ENCODE results near the gene EIF5A. TPM values are rescaled to one million over a fixed set of nuclear protein-coding genes. Genes with fewer than 3 reads are reported as not detected.
"Not testable (repeated sequence)": the region's sequence is repeated elsewhere in the genome, so short reads cannot be mapped to it uniquely, and the experiment has no call there.

The EIF5A gene
- total and polyA plus RNA-seq, 2 experiments from 2014 or later, result 267 to 693 TPM

DNA sequence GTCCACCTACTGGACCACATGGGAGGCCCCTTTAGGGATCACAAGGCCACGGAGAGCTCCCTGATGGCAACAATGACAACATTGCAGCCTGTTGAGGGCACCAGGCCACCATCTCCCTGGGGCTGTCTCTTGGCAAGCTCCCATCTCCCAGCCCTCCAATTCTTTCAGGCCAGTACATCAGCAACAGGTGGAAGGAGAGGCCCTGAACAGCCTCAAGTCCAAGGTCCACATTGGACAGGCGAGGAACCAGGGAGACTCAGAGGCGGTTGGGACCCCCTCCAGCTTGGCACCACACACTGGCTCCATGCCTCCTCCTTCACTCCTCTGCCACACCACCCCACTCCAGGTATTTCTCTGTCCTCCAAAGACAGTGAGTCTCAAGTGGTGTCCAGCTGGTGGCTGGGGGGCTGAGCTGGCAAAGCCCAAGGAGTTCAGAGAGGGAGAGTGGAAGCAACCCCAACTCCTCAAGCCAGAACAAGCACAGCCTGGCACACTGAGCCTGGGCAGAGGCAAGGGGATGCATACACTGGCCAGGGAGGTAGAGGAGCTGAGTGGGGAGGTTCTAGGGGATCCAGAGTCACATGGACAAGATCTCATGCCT is 27.6 kb downstream of the EIF5A start:
- H3K4me3 ChIP-seq, result no peak overlapping the region
- H3K79me2 ChIP-seq, result no peaks in the 10 kb centered on the region
- no peak overlapping the region for H2AFZ ChIP-seq
- DNase-seq (ENCODE audit: low spot score), result no peak
- H3K4me1 ChIP-seq (ENCODE audit: insufficient read depth), result peaks cover 4% of the 10 kb centered on the region
- no peaks in the 10 kb centered on the region for H3K36me3 ChIP-seq (replicated peaks; ENCODE audit: insufficient read depth, low read depth)
- H3K9me3 ChIP-seq (ENCODE audit: low read depth), result no peaks in the 10 kb centered on the region
- 87% methylated on average over 3 of the region's 3 CpGs for WGBS (ENCODE audit: low lambda C conversion rate, missing lambda C conversion rate)
- H4K20me1 ChIP-seq (ENCODE audit: insufficient read depth, poor library complexity, severe bottlenecking), result no peaks in the 10 kb centered on the region
- no peaks in the 10 kb centered on the region for H3K9me2 ChIP-seq (replicated peaks; ENCODE audit: insufficient read depth)
- no peak overlapping the region for H3K4me2 ChIP-seq
- no peak for TF ChIP-seq EZH2phosphoT487 (IDR thresholded peaks at IDR 0.05; ENCODE audit: low read depth, severe bottlenecking, unreplicated experiment)
- TF ChIP-seq, protein P1, sequence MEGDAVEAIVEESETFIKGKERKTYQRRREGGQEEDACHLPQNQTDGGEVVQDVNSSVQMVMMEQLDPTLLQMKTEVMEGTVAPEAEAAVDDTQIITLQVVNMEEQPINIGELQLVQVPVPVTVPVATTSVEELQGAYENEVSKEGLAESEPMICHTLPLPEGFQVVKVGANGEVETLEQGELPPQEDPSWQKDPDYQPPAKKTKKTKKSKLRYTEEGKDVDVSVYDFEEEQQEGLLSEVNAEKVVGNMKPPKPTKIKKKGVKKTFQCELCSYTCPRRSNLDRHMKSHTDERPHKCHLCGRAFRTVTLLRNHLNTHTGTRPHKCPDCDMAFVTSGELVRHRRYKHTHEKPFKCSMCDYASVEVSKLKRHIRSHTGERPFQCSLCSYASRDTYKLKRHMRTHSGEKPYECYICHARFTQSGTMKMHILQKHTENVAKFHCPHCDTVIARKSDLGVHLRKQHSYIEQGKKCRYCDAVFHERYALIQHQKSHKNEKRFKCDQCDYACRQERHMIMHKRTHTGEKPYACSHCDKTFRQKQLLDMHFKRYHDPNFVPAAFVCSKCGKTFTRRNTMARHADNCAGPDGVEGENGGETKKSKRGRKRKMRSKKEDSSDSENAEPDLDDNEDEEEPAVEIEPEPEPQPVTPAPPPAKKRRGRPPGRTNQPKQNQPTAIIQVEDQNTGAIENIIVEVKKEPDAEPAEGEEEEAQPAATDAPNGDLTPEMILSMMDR (IDR thresholded peaks at IDR 0.05; ENCODE audit: poor library complexity), result no peak
- no peak for TF ChIP-seq EZH2 (IDR thresholded peaks at IDR 0.05; ENCODE audit: borderline replicate concordance)
- no peaks in the 10 kb centered on the region for H3K27me3 ChIP-seq
- H3K27ac ChIP-seq, result no peak overlapping the region

- H3K4me3 ChIP-seq; H3K9me3 ChIP-seq (ENCODE audit: low read depth); H3K27ac ChIP-seq; H4K20me1 ChIP-seq (ENCODE audit: insufficient read depth, poor library complexity, severe bottlenecking); H3K9me2 ChIP-seq (replicated peaks; ENCODE audit: insufficient read depth); H3K27me3 ChIP-seq; H3K4me1 ChIP-seq (ENCODE audit: insufficient read depth); H3K79me2 ChIP-seq; DNase-seq (ENCODE audit: low spot score); H3K36me3 ChIP-seq (replicated peaks; ENCODE audit: insufficient read depth, low read depth); H2AFZ ChIP-seq; H3K4me2 ChIP-seq: not testable (repeated sequence)
- WGBS (ENCODE audit: low lambda C conversion rate, missing lambda C conversion rate), result 93% methylated on average over 13 of the region's 13 CpGs
Observed at GRCh38 chr17:7335765-7336164, 28.3 kb downstream of the EIF5A start.

DNA sequence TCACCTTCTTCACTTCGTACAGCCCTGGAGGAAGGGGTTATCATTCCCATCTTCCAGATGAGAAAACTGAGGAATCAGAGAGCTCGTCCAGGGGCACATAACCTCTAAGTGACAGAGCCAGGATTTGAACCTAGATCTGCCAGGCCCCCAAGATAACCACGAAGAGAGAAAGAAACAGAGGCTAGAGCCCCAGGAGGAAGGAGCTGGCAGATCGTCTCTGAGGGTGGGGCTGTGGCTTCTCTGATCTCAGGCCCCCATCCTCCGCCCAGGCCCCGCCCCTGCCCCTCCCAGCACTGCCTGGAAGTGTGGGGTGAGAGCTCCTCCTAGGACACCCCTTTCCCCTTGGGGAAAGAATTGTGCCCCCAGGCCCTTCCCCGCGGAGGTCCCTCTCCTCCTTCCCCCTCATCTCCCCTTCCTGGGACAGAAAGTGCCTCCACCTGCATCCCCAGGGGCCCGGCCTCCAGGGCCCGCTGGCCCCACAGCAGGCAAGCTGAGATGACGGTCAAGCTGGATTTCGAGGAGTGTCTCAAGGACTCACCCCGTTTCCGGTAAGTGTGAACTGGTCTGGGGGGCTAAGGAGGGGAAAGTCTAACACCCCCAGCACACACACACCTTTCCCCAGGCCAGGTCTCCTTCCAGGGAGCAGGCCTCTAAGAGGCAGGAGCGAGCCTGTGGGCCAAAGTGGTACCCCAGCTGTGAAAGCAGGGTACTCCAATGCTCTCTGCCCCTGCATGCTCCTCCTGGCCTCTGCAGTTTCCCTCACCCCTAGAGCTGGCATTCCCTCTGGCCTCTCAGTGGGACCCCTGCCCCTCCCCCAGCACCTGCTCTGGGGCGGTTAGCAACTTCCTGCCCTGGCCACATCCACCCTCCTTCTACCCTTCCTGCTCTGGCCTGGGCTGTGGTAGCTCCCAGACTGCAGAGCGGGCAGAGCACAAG is 29.1 kb downstream of the EIF5A start, which contains the start of gene ACAP1:
Gene ACAP1, plus strand, starts transcription at position 290 of the 936 bp plus-strand sequence. Its CDS starts 206 bp downstream, at position 496.
- H3K36me3 ChIP-seq (replicated peaks; ENCODE audit: insufficient read depth, low read depth), result no peaks in the 10 kb centered on the region
- TF ChIP-seq EZH2phosphoT487 (IDR thresholded peaks at IDR 0.05; ENCODE audit: low read depth, severe bottlenecking, unreplicated experiment), result no peak
- no peak within 1 kb of the TSS for H3K4me3 ChIP-seq
- no peaks in the 10 kb centered on the region for H3K27me3 ChIP-seq
- no peak within 1 kb of the TSS for H2AFZ ChIP-seq
- H3K79me2 ChIP-seq, result no peaks in the 10 kb centered on the region
- H4K20me1 ChIP-seq (ENCODE audit: insufficient read depth, poor library complexity, severe bottlenecking), result no peaks in the 10 kb centered on the region
- no peak within 1 kb of the TSS for H3K27ac ChIP-seq
- H3K9me2 ChIP-seq (replicated peaks; ENCODE audit: insufficient read depth), result no peaks in the 10 kb centered on the region
- H3K4me1 ChIP-seq (ENCODE audit: insufficient read depth), result no peaks in the 10 kb centered on the region
- no peak for DNase-seq (ENCODE audit: low spot score)
- H3K4me2 ChIP-seq, result no peak within 1 kb of the TSS
- WGBS (ENCODE audit: low lambda C conversion rate, missing lambda C conversion rate), result 65% methylated on average over 14 of the region's 17 CpGs
- H3K9me3 ChIP-seq (ENCODE audit: low read depth), result no peaks in the 10 kb centered on the region

DNA sequence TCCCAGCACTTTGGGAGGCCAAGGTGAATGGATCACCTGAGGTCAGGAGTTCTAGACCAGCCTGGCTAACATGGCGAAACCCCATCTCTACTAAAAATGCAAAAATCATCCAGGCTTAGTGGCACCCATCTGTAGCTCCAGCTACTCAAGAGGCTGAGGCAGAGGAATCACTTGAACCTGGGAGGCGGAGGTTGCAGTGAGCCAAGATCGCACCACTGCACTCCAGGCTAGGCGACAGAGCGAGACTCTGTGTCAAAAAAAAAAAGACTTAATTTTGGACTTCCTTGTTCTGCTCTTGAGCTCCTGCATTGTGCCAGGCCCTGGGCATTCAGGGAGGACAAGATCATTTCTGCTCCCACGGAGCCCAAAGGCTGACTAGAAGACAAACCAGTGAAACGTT is 30.2 kb downstream of the EIF5A start:
- H4K20me1 ChIP-seq (ENCODE audit: insufficient read depth, poor library complexity, severe bottlenecking); H3K4me1 ChIP-seq (ENCODE audit: insufficient read depth); H3K4me2 ChIP-seq; H3K79me2 ChIP-seq; H2AFZ ChIP-seq; H3K36me3 ChIP-seq (replicated peaks; ENCODE audit: insufficient read depth, low read depth); DNase-seq (ENCODE audit: low spot score); H3K27me3 ChIP-seq; H3K9me3 ChIP-seq (ENCODE audit: low read depth); H3K9me2 ChIP-seq (replicated peaks; ENCODE audit: insufficient read depth); H3K27ac ChIP-seq; H3K4me3 ChIP-seq: not testable (repeated sequence)
- 90% methylated on average over 7 of the region's 7 CpGs for WGBS (ENCODE audit: low lambda C conversion rate, missing lambda C conversion rate)

DNA sequence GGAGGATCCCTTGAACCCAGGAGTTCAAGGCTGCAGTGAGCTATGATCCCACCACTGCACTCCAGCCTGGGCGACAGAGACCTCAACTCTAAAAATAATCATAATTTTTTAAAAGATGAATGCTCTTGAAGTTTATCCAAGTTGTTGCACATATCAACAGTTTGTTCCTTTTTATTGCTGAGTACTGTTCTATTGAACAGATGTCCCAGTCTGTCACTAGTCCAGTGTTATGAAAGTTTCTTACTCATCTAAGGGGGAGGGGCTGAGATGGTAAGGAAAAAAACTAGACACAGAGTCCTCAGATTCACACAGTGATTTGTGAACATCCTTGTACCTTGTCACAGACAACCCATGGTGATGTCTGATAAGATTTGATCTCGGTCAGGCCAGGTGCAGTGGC is 32.8 kb downstream of the EIF5A start:
- no peaks in the 10 kb centered on the region for H3K4me1 ChIP-seq (ENCODE audit: insufficient read depth)
- H3K4me2 ChIP-seq, result no peak overlapping the region
- no peak overlapping the region for H2AFZ ChIP-seq
- H4K20me1 ChIP-seq (ENCODE audit: insufficient read depth, poor library complexity, severe bottlenecking), result no peaks in the 10 kb centered on the region
- no peak overlapping the region for H3K4me3 ChIP-seq
- DNase-seq (ENCODE audit: low spot score), result no peak
- H3K27ac ChIP-seq, result no peak overlapping the region
- TF ChIP-seq EZH2 (IDR thresholded peaks at IDR 0.05; ENCODE audit: borderline replicate concordance), result no peak
- no peak for TF ChIP-seq EZH2phosphoT487 (IDR thresholded peaks at IDR 0.05; ENCODE audit: low read depth, severe bottlenecking, unreplicated experiment)
- TF ChIP-seq, protein P1 (IDR thresholded peaks at IDR 0.05; ENCODE audit: poor library complexity), result no peak
- H3K9me2 ChIP-seq (replicated peaks; ENCODE audit: insufficient read depth), result no peaks in the 10 kb centered on the region
- H3K9me3 ChIP-seq (ENCODE audit: low read depth), result no peaks in the 10 kb centered on the region
- WGBS (ENCODE audit: low lambda C conversion rate, missing lambda C conversion rate), result 82% methylated on average over 2 of the region's 2 CpGs
- H3K36me3 ChIP-seq (replicated peaks; ENCODE audit: insufficient read depth, low read depth), result no peaks in the 10 kb centered on the region
- H3K79me2 ChIP-seq, result no peaks in the 10 kb centered on the region
- H3K27me3 ChIP-seq, result no peaks in the 10 kb centered on the region

Measured in hepatocyte (in vitro differentiated cells).